ELF-1 (cell line): Measurements from ENCODE around the gene PCNT.
"Not testable (repeated sequence)": the region's sequence is repeated elsewhere in the genome, so short reads cannot be mapped to it uniquely, and the experiment has no call there.

Source experiments
- DNase-seq: peaks from one replicate; pipeline ENCODE4 v3.0.0-alpha.2; 2016; ENCODE audit warnings: low read depth, low spot score

PCNT gene

DNA sequence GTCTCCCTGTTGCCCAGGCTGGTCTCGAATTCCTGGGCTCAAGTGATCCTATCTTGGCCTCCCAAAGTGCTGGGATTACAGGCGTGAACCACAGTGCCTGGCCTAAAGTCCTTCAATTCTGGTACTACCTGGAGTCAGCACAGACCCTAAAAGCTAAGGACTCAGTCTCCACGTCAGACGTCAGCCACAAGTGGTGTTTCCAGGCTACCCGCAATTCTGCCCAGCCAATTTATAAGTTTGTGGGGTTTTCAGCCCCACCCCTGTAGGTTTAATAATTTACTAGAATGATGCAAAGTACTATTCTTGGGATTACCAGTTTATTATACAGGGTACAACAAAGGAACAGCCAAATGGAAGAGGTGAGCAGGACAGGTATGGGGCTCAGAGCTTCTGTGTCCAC, 124.2 kb downstream of the PCNT start:
- DNase-seq: no peak

DNA sequence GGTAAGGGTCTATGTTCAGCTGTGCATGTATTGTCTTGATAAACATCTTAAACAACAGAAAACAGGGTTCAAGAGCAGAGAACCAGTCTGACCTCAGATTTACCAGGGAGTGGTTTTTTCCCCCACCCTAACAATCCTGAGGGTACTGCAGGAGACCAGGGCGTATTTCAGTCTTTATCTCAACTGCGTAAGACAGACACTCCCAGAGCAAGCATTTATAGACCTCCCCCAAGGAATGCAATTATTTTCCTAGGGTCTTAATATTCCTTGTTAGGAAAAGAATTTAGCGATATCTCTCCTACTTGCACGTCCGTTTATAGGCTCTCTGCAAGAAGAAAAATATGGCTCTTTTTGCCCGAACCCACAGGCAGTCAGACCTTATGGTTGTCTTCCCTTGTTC, 124.9 kb downstream of the PCNT start:
- DNase-seq: not testable (repeated sequence)

DNA sequence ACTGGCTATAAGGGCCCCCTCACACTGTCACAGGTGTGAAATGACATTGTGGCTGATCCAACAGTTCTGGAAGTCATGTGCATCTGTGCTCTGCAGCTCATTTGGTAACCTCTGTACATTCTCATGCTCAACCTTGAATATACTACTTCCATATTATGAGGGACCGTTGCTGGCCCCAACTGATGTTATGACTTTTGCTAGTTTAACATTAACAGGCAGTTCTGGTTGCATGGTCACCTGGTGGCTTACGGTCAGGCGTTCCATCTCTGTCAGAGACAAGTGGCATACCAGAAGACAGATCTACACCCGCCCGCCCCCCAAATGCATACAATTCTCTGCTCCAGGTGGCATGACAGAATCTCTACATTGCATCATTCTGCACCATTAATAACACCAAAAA, 128.8 kb downstream of the PCNT start:
- no peak for DNase-seq

DNA sequence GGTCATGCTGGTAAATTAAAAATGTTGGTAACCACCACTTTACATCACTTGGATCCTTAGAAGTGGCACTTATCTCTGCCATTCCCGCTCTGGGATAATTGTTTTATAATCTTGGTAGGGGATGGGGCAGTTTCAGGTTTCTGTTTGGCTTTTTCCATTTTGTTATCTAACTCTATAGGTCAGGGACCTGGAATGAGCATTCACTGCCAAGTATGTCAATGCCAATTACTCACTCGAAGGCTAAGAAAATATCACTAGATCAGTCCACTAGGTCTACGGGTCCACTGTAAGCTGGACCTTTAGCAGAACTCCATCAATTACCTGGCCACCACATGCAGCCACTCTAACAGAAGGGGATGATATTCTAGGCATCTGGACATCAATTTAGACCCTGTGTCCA, 130.2 kb downstream of the PCNT start:
- no peak for DNase-seq

DNA sequence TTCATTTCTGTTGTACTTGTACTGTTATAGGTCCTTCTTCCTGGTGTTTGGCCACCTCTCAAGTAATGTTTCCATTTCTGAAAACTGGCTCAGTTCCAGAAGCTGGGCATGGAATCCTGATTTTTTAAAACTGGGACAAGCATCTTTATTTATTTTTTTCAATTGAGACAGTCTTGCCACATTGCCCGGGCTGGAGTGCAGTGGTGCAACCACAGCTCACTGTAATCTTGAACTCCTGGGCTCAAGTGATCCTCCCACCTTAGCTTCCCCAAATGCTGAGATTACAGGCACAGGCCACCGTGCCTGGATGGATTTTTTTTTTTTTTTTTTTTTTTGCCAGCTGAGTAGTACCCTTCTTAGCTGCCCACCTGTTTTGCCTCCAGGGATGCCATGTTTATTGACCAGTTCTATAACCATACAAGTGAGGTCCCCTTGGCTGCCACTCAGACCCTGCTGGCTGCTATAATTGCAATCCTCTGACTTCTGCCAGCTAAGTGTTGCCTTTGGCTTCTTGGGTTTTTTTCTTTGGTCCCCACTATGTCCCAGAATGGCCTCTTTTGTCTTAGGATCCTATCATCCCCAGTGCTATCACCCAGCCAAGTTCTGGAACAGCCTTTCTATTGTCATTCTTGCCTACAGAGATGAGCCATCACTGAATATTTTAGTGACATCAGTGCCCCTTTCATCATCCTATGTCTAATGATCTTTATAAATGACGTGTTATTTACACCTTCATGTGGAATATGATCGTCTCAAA, 130.9 kb downstream of the PCNT start:
- no peak for DNase-seq

DNA sequence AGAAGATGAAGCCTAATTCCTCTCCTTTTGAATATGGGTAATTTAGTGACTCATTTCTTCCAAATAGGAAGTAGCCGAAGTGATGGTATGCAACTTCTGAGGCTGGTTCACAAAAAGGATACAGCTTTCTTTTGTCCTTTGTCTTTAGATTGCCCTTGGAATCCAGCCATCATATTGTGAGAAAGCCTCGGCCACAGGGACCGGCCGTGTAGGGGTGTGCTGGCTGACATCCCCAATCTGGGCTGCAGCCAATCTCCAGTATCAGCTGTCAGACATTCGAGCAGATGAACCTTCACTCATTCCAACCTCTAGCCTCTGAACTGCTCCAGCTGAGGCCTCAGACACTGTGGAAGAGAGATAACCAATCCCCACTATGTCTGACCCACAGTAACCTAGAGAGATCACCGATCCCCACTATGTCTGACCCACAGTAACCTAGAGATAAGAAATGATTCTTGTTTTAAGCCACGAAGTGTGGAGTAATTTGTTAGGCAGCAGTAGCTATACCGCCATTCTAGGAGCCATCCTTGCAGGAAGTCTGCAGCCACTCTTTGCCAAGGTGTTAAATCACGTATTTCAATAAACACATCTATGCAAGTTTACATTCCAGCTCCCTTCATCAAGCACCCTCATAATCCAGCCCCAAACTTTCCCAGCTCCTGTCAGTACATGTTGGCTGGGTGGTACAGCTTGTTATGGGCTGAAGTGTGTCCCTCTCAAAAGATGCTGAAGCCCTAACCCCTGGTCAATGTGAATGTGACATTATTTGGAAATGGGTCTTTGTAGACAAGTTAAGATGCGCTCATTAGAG, 131.8 kb downstream of the PCNT start:
- DNase-seq: no peak

DNA sequence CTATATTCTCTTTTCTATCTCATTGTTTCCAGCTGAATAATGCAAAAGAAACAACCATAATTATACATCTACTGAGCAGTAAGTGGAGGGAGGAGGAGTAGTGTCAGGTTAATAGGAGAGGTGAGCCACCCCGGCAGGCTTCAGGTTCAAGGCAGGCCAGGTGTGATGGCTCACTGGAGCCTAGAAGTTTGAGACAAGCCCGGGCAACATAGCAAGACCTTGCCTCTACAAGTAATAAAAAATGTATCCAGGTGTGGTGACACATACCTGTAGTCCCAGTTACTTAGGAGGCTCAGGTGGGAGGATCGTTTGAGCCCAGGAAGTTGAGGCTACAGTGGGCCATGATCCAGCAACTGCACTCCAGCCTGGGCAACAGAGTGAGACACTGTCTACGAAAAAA, 132.8 kb downstream of the PCNT start:
- no peak for DNase-seq

DNA sequence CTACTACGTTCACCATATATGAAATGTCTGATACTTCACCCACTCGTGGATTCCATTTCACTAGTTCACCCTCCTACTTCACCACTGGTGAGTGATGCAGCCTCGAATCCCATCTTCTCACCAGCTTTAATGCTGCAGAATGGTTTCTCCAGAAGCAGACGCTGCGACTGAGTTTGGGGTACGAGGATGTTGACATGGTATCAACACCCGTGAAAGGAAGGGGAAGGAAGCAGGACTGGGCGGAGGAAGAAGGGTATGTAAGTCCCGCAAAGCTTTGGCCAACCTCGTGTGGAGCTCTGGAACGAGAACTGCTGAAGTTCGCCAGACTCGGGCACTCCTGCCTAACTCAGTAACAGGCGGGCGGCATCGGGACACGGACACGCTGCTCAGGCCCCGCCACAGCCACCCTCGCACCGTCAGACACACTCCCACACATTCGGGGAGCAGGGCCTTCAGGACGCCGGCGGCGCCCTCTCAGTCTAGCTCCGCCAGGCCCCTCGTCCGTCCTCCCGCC, 133.9 kb downstream of the PCNT start:
- no peak for DNase-seq

DNA sequence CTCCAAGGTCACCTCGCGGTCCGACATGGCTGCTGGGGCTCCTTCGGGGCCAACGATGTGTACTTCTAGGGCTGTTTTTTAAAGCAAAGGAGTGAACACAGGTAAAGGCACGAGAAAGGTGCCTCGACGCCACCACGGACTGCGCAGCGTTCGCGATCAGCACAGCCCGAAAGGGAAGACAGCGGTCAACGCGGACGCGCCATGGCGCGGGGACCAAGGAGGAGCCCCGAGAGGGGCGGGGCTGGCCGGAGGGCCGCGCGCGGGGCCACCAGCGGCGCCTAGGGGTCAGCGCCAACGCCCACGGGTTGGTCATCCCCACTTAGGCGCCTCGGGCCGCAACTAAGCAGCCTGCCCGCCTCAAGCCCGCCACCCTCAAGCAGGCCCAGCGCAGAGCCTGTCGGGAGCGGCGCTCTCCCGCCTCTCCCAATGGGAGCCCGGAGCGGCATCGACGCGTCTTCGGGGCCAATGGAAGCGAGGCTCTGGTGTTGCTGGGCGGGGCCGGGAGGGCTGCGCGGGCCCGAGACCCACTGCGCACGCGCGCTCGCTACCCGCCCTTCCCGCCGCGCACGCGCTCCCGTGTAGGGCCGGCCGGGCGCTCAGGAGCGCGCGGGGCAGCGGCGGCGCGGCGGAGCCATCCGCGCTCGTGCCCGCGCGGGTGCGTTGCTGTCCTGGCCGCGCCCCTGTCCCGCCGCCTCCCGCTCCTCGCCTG, 134.5 kb downstream of the PCNT start, which contains the start of gene DIP2A:
DIP2A (plus strand) TSS at position 577 of the 709 bp plus-strand sequence. CDS start 241 bp downstream, outside the sequence.
- DNase-seq: peak; percentile 99

DNA sequence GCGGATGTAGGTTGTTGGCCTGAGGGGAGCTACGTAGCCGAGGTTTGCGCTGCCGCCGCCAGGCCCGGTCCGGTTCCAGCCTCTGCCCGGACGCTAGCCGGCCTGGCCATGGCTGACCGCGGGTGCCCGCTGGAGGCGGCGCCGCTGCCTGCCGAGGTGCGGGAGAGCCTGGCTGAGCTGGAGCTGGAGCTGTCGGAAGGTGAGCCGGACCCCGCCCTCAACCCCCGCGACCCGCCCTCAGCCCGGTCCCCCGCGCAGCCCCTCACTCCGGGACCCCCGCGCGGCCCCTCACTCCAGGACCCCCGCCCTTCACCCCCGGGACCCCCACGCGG, 135.0 kb downstream of the PCNT start:
- DNase-seq: no peak

DNA sequence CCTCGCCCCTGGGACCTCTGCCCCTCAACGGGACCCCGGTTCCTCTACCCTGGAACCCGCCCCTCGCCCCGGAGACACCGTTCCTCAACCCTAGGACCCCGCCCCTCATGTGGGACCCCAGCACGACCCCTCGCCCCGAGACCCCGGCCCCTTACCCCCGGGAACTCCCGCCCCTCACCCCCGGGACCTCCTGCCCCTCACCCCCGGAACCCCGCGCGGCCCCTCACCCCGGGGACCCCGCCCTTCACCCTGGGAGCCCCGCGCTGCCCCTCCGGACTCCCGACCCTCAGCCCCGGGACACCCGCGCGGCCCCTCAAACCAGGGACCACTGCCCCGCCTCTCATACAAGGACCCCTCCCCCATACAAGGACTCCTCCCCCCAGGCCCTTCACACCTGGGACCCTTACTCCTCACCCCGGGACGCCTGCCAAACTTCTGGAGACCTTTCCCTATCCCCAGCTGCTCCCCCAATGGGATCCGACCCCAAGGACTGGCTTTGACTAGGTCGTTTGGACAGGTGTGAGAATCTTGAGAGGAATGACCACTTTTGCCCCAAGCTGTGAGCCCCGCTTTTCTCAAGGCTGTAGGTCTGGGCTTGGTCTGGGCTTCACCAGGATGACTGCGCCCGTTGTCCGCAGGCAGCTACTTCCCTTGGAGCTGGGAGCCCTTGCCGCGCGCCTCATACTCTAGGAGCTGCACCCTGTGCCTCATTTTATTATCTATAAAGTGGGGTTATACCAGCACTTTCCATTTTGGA, 135.6 kb downstream of the PCNT start:
- DNase-seq: peak; percentile 39

DNA sequence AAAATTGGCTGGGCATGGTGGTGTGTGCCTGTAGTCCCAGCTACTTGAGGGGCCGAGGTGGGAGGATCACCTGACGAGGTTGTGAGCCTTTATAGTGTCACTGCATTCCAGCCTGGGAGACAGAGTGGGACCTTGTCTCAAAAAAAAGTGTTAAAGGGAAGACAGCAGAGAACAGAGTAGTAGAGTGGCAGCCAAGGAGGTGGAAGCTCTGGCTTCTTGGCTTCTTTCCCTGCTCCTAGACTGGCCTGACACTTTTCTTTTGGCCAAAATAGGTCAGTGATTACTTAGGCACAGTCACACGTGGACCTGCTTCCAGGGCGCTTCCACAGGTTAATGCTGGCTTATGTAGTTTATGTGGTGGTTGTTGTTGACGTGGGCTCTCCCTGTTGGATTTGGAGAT, 138.0 kb downstream of the PCNT start:
- peak; percentile 17 for DNase-seq

DNA sequence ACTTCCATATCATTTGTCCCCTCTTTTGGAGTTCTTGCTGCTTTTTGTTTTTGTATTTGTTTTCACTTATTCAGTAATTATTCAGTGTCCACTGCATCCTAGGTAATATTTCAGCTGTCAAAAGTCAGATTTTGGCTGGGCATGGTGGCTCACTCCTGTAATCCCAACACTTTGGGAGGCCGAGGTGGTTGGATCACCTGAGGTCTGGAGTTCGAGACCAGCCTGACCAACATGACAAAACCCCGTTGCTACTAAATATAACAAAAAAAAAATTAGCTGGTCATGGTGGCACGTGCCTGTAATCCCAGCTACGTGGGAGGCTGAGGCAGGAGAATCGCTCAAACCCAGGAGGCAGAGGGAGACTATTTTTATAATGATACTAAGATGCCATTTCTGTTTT, 141.2 kb downstream of the PCNT start:
- not testable (repeated sequence) for DNase-seq

DNA sequence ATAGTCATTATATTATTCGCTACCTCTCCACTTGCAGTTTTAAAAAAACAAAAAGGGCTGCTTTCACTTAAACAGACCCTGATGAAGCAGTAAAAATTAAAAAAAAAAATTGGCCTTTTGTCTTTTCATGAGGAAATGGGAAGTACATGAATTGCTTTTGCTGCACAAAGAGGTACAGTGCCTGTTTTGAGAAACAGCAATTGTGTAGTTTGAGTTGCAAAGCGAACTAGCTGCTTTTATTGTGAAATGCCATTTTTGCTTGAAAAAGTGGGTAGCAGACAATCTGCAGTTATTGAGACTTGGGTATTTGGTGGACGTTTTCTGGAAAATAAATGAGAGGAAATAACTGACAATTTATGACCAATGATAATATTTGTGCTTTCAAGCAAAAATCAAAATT, 141.7 kb downstream of the PCNT start:
- DNase-seq: no peak

DNA sequence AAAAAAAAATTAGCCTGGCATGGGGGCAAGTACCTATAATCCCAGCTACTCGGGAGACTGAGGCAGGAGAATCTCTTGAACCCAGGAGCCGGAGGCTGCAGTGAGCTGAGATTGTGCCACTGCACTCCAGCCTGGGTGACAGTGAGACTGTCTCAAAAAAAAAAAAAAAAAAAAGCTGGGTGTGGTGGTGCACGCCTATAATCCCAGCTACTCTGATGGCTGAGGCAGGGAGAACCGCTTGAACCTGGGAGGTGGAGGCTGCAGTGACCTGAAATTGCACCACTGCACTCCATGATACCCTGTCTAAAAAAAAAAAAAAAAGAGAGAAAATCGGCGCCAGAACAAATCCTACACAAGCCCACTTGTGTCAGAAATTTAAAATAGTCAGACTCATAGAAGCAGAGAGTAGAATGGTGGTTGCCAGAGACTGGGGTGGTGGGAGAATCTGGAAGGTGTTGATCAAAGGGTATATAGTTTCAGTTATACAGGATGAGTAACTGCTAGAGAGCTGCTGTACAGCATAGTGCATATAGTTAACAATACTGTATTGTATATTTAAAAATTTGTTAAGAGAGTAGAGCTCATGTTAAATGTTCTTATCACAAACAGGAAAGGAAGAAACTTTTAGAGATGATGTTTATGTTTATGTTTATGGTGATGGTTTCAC, 144.3 kb downstream of the PCNT start:
- no peak for DNase-seq

DNA sequence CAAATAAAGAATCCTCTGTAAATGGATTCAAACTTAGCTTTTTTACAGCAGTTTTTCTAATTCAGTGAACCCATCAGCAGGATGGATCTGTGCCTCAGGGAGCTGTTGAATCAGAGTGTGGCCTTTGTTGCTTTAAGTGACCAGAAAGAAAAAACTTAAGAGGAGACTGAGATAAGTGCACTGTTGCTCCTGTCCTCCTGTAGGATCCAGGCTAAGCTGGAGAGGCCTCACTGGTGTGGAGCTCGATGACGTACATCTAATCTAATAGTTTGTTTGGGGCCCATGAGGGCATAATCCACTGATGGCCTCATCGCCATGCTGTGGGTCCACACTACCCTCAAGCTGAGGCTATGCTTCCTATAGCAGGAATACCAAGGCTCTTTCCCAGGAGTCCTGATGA, 145.3 kb downstream of the PCNT start:
- DNase-seq: no peak

DNA sequence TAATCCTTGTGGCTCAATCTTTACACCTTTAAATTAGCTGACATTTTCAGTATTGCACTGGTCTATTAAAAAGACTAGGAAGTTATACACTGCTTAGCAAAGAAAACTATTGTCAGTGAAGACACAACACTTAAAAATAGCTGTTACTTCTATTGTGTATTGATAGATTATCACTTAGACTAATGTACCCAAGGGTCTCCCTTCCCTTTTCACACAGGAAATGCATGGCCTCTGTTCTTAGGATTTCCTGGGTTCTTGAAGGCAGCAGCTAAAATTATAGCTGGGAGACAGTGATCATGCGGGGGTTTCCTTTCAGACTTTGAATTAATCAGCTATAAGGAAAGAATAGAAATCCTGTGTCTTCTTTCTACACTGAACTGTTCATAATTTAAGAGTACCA, 147.6 kb downstream of the PCNT start:
- DNase-seq: no peak

DNA sequence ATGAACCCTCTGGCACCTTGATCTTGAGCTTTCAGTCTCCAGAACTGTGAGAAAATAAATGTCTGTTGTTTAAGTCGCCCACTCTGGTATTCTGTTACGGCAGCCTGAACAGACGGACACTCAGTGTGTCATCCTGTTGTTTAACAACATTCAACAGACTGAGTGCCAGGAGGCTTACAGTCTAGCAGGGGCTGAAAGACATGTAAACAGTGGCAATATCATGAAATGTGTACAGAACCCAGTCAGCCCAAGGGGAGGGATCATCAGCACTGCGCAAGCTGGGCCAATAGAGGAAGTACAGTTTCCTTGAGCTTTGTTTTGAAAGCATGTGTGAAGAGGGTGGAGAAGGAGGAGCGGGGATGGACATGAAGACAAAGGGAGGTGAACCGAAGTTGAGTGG, 148.3 kb downstream of the PCNT start:
- DNase-seq: no peak

DNA sequence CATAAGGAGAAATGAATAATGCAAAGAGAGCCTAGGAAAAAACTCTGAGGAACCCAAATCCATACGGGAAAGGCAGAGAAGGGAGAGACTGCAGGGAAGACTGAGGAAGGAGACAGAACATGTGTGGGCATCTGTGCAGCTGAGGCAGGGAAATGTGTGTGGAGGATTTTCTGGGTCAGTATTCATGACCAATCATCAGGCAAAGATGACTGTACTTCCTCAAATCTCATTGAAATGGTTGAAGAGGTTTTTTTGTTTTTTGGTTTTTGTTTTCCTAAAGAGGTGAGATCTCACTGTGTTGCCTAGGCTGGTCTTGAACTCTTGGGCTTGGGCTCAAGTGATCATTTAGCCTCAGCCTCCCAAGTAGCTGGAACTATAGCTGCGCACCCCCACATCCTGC, 150.4 kb downstream of the PCNT start:
- DNase-seq: no peak

DNA sequence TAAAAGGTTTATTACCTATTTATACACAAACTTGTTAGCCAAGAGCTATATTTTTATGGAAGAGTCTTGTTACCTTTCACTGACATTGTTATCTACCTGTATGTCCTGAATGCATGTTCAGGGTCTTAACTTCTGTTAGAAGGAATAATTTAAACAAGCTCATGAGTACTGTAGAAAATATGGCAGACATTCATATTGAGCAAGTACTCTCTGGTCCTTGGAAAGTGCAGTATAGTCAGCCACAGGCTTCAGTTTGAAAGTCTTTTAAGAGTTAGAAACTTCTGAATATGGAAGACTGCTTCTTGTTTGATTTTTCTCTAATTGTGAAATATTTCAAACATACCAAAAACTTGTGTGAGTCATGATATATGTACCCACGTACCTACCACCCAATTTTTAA, 151.3 kb downstream of the PCNT start:
- no peak for DNase-seq

DNA sequence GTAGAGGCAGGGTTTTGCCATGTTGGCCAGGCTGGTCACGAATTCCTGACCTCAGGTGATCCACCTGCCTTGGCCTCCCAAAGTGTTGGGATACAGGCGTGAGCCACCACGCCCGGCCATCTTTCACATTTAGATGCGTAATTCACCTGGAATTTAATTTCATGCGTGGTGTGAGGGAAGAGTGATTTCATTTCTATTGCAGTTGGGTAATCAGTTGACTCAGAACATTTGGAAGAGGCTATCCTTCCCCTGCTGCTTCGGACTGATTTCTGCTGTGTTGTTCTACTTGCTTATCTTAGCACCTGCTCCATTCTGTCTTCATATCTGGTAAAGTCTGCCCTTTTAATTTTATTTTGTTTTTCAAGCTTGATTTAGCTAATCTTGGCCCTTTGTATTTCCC, 153.8 kb downstream of the PCNT start:
- DNase-seq: no peak
